Loucy (cell line): Measurements from ENCODE around the gene TUBGCP5.

Source experiments
- H2AFZ ChIP-seq: fragments of 200-600 bp; sonication (generic); 2 replicates; pipeline ENCODE4 v1.6.0; 2016; ENCODE audit warnings: antibody characterized with exemption, mild to moderate bottlenecking, low read length, moderate library complexity
- H3F3A ChIP-seq: fragments of 200-600 bp; 2 replicates; pipeline ENCODE4 v1.6.0; 2016; ENCODE audit warnings: antibody characterized with exemption, low read depth, mild to moderate bottlenecking
- H3K27me3 ChIP-seq: fragments of 200-600 bp; sonication (generic); 2 replicates; pipeline ENCODE4 v1.6.1; 2014; ENCODE audit warnings: low read length, mild to moderate bottlenecking; ENCODE audit not compliant: insufficient read depth, poor library complexity, severe bottlenecking
- H3K36me3 ChIP-seq: fragments of 200-600 bp; sonication (generic); 2 replicates; pipeline ENCODE4 v1.6.1; 2016; ENCODE audit warnings: low read length; ENCODE audit not compliant: insufficient read depth
- H3K4me1 ChIP-seq: fragments of 200-600 bp; sonication (generic); 2 replicates; pipeline ENCODE4 v1.5.1; 2014; ENCODE audit warnings: low read length, mild to moderate bottlenecking; ENCODE audit not compliant: insufficient read depth, poor library complexity, severe bottlenecking
- H3K4me2 ChIP-seq: fragments of 200-600 bp; sonication (generic); 2 replicates; pipeline ENCODE4 v1.6.0; 2014; ENCODE audit warnings: antibody characterized with exemption, low read length, low read depth, mild to moderate bottlenecking; ENCODE audit not compliant: poor library complexity, severe bottlenecking
- H3K4me3 ChIP-seq: fragments of 200-600 bp; sonication (generic); 2 replicates; pipeline ENCODE4 v1.5.1; 2014; ENCODE audit warnings: low read length, mild to moderate bottlenecking, mixed read lengths; ENCODE audit not compliant: poor library complexity, severe bottlenecking
- H3K79me2 ChIP-seq: fragments of 200-600 bp; sonication (generic); 2 replicates; pipeline ENCODE4 v1.6.1; 2014; ENCODE audit warnings: low read length; ENCODE audit not compliant: insufficient read depth
- H3K9ac ChIP-seq: fragments of 200-600 bp; sonication (generic); 2 replicates; pipeline ENCODE4 v1.6.0; 2014; ENCODE audit warnings: mild to moderate bottlenecking, low read depth, low read length, moderate library complexity; ENCODE audit not compliant: poor library complexity, severe bottlenecking
- H3K9me2 ChIP-seq: fragments of 200-600 bp; sonication (generic); replicated peaks from 2 replicates; pipeline ENCODE4 v1.6.1; 2016; ENCODE audit warnings: low read depth, low read length, mixed read lengths
- H3K9me3 ChIP-seq: fragments of 200-600 bp; sonication (generic); 2 replicates; pipeline ENCODE4 v1.6.1; 2014; ENCODE audit warnings: mild to moderate bottlenecking, antibody characterized with exemption, low read length, low read depth; ENCODE audit not compliant: insufficient read depth
- H4K20me1 ChIP-seq: fragments of 200-600 bp; sonication (generic); 2 replicates; pipeline ENCODE4 v1.6.0; 2014; ENCODE audit warnings: antibody characterized with exemption, low read length, mild to moderate bottlenecking; ENCODE audit not compliant: insufficient read depth, poor library complexity, severe bottlenecking
- CTCF ChIP-seq: fragments of 200-600 bp; sonication (generic); conservative IDR thresholded peaks from 2 replicates; pipeline ENCODE4 v1.5.1; 2014; ENCODE audit warnings: mild to moderate bottlenecking, antibody characterized with exemption, low read length
- EZH2phosphoT487 ChIP-seq: fragments of 200-600 bp; IDR thresholded peaks from 2 replicates; pipeline ENCODE4 v1.6.1; 2018; ENCODE audit warnings: antibody characterized with exemption, mild to moderate bottlenecking, moderate library complexity, borderline replicate concordance

Gene TUBGCP5

GRCh38 chr15:23081271-23081670, 41.9 kb upstream of the TUBGCP5 start:
- Histone ChIP-seq H2AFZ (no peak overlapping the region), H3K9me3 (no peaks in the 10 kb centered on the region), H3F3A (no peaks in the 10 kb centered on the region), H3K4me1 (no peaks in the 10 kb centered on the region), H3K9me2 (no peaks in the 10 kb centered on the region), H3K27me3 (no peaks in the 10 kb centered on the region), H4K20me1 (no peaks in the 10 kb centered on the region), H3K4me3 (no peak overlapping the region), H3K4me2 (no peak overlapping the region), H3K79me2 (no peaks in the 10 kb centered on the region), H3K36me3 (no peaks in the 10 kb centered on the region), H3K9ac (no peak overlapping the region)
- TF ChIP-seq CTCF = no peak
- no peak for TF ChIP-seq EZH2phosphoT487

GRCh38 chr15:23079766-23080165, 40.4 kb upstream of the TUBGCP5 start:
- H3K4me3 ChIP-seq = no peak overlapping the region
- no peaks in the 10 kb centered on the region for H3K27me3 ChIP-seq
- no peaks in the 10 kb centered on the region for H3K79me2 ChIP-seq
- H3K4me1 ChIP-seq = peaks cover under 1% of the 10 kb centered on the region
- no peak overlapping the region for H3K4me2 ChIP-seq
- H4K20me1 ChIP-seq = no peaks in the 10 kb centered on the region
- no peaks in the 10 kb centered on the region for H3K9me3 ChIP-seq
- H2AFZ ChIP-seq = no peak overlapping the region
- H3F3A ChIP-seq = no peaks in the 10 kb centered on the region
- no peak overlapping the region for H3K9ac ChIP-seq
- no peaks in the 10 kb centered on the region for H3K9me2 ChIP-seq
- no peak for TF ChIP-seq CTCF
- H3K36me3 ChIP-seq = no peaks in the 10 kb centered on the region

GRCh38 chr15:23075927-23076326, 36.6 kb upstream of the TUBGCP5 start:
- no peak overlapping the region for H3K9ac ChIP-seq
- no peaks in the 10 kb centered on the region for H3K79me2 ChIP-seq
- no peaks in the 10 kb centered on the region for H3K36me3 ChIP-seq
- H3K4me3 ChIP-seq = no peak overlapping the region
- no peak overlapping the region for H3K4me2 ChIP-seq
- no peak overlapping the region for H2AFZ ChIP-seq
- H3F3A ChIP-seq = no peaks in the 10 kb centered on the region
- H4K20me1 ChIP-seq = no peaks in the 10 kb centered on the region
- H3K9me3 ChIP-seq = no peaks in the 10 kb centered on the region
- TF ChIP-seq CTCF = no peak
- no peak for TF ChIP-seq EZH2phosphoT487
- H3K27me3 ChIP-seq = no peaks in the 10 kb centered on the region
- H3K9me2 ChIP-seq = no peaks in the 10 kb centered on the region
- H3K4me1 ChIP-seq = peaks cover 6% of the 10 kb centered on the region
